DND-41 (cell line): ENCODE results near the gene ANKK1.

Experiments
- ATAC-seq: fragments of 200-7000 bp; cut with Tn5 transposase; 3 replicates; pipeline ENCODE4 v1.9.1; 2021; ENCODE audit warnings: low read depth; ENCODE audit not compliant: insufficient read depth
- DNase-seq: peaks from one replicate; pipeline ENCODE4 v3.0.0-alpha.2; 2020
- H2AFZ ChIP-seq: 2 replicates; pipeline ENCODE4 v1.6.0; 2012; ENCODE audit warnings: low read depth, low read length
- H3K27ac ChIP-seq: 2 replicates; pipeline ENCODE4 v1.5.1; 2012; ENCODE audit warnings: low read length, inconsistent platforms
- H3K27me3 ChIP-seq: fragments of 200-600 bp; sonication (generic); 2 replicates; pipeline ENCODE4 v1.6.0; 2012; ENCODE audit warnings: low read length, mild to moderate bottlenecking, inconsistent platforms; ENCODE audit not compliant: insufficient read depth, poor library complexity
- H3K36me3 ChIP-seq: 2 replicates; pipeline ENCODE4 v1.5.1; 2012; ENCODE audit warnings: low read length, inconsistent platforms; ENCODE audit not compliant: insufficient read depth
- H3K4me1 ChIP-seq: 2 replicates; pipeline ENCODE4 v1.5.1; 2012; ENCODE audit warnings: mild to moderate bottlenecking, low read length; ENCODE audit not compliant: insufficient read depth
- H3K4me2 ChIP-seq: 2 replicates; pipeline ENCODE4 v1.6.0; 2012; ENCODE audit warnings: mild to moderate bottlenecking, moderate library complexity, low read length, inconsistent platforms; ENCODE audit not compliant: insufficient read depth
- H3K4me3 ChIP-seq, 2 experiments: fragments of 200-600 bp in 1 of 2; shearing (Covaris generic) in 1 of 2; 2 replicates each; pipeline ENCODE4 v1.5.1; 2012 to 2016; ENCODE audit warnings: inconsistent platforms in 2 of 2, low read length in 2 of 2, mild to moderate bottlenecking in 2 of 2, low read depth in 1 of 2, moderate library complexity in 1 of 2
- H3K79me2 ChIP-seq: 2 replicates; pipeline ENCODE4 v1.6.0; 2012; ENCODE audit warnings: low read length, inconsistent platforms; ENCODE audit not compliant: insufficient read depth
- H3K9ac ChIP-seq: 2 replicates; pipeline ENCODE4 v1.6.0; 2012; ENCODE audit warnings: low read depth, mild to moderate bottlenecking, inconsistent platforms, low read length, moderate library complexity
- H3K9me3 ChIP-seq: 2 replicates; pipeline ENCODE4 v1.5.1; 2012; ENCODE audit warnings: low read length, moderate library complexity, mild to moderate bottlenecking, inconsistent platforms; ENCODE audit not compliant: insufficient read depth, severe bottlenecking
- H4K20me1 ChIP-seq: 2 replicates; pipeline ENCODE4 v1.6.0; 2012; ENCODE audit warnings: low read length; ENCODE audit not compliant: insufficient read depth
- CTCF ChIP-seq: IDR thresholded peaks from 2 replicates; pipeline ENCODE4 v1.5.1; 2012; ENCODE audit warnings: borderline replicate concordance, low read length, moderate library complexity, mild to moderate bottlenecking; ENCODE audit not compliant: poor library complexity, severe bottlenecking; ENCODE audit errors: extremely low read depth
- EZH2 ChIP-seq: IDR thresholded peaks from 3 replicates; pipeline ENCODE4 v1.6.1; 2012; ENCODE audit warnings: borderline replicate concordance, low read depth, mild to moderate bottlenecking, moderate library complexity, low read length, inconsistent platforms; ENCODE audit not compliant: severe bottlenecking

The ANKK1 gene

GRCh38 chr11:113365895-113366294 lies 21.7 kb upstream of the ANKK1 start:
- peak; percentile 58; the same call in 2 of the 3 replicates for ATAC-seq

GRCh38 chr11:113369411-113369810 lies 18.2 kb upstream of the ANKK1 start:
- Histone ChIP-seq H3K9ac (no peak overlapping the region), H2AFZ (no peak overlapping the region), H3K36me3 (no peaks in the 10 kb centered on the region), H3K4me1 (no peaks in the 10 kb centered on the region), H4K20me1 (no peaks in the 10 kb centered on the region; the same call in 1 of the 2 replicates), H3K79me2 (no peaks in the 10 kb centered on the region), H3K27ac (no peak overlapping the region), H3K4me2 (no peak overlapping the region), H3K4me3 (no peak overlapping the region), H3K27me3 (peaks cover 3% of the 10 kb centered on the region), H3K9me3 (no peaks in the 10 kb centered on the region)
- no peak for ATAC-seq
- no peak for DNase-seq
- no peak for TF ChIP-seq EZH2
- no peak for TF ChIP-seq CTCF

More at GRCh38 chr11:113365895-113366294, 21.7 kb upstream of the ANKK1 start:
- Histone ChIP-seq H3K79me2 (no peaks in the 10 kb centered on the region), H3K9ac (no peak overlapping the region), H3K36me3 (no peaks in the 10 kb centered on the region), H2AFZ (no peak overlapping the region), H4K20me1 (no peaks in the 10 kb centered on the region; the same call in 1 of the 2 replicates), H3K27me3 (peaks cover 10% of the 10 kb centered on the region), H3K27ac (no peak overlapping the region), H3K4me1 (no peaks in the 10 kb centered on the region), H3K9me3 (no peaks in the 10 kb centered on the region), H3K4me2 (no peak overlapping the region), H3K4me3 (no peak overlapping the region)
- peak; percentile 6 for DNase-seq
- no peak for TF ChIP-seq CTCF
- no peak for TF ChIP-seq EZH2

- H3K36me3 ChIP-seq: no peaks in the 10 kb centered on the region
- DNase-seq (no peak), ATAC-seq (no peak)
- H3K4me2 ChIP-seq: no peak overlapping the region
- H3K27ac ChIP-seq: no peak overlapping the region
- H3K79me2 ChIP-seq: no peaks in the 10 kb centered on the region
- no peak overlapping the region for H3K4me3 ChIP-seq
- H2AFZ ChIP-seq: no peak overlapping the region
- no peaks in the 10 kb centered on the region for H3K4me1 ChIP-seq
- no peaks in the 10 kb centered on the region for H3K9me3 ChIP-seq
- peaks cover 3% of the 10 kb centered on the region for H3K27me3 ChIP-seq
- no peak overlapping the region for H3K9ac ChIP-seq
- no peak for TF ChIP-seq CTCF
- no peak for TF ChIP-seq EZH2
- H4K20me1 ChIP-seq: no peaks in the 10 kb centered on the region; the same call in 1 of the 2 replicates
Observed at GRCh38 chr11:113370634-113371033, 16.9 kb upstream of the ANKK1 start.

- H3K36me3 ChIP-seq: no peaks in the 10 kb centered on the region
- ATAC-seq (no peak), DNase-seq (no peak)
- TF ChIP-seq CTCF (no peak), EZH2 (no peak)
- no peak overlapping the region for H3K9ac ChIP-seq
- H3K4me3 ChIP-seq: no peak overlapping the region
- no peak overlapping the region for H3K27ac ChIP-seq
- H3K4me1 ChIP-seq: no peaks in the 10 kb centered on the region
- no peak overlapping the region for H3K4me2 ChIP-seq
- H4K20me1 ChIP-seq: no peaks in the 10 kb centered on the region
- no peaks in the 10 kb centered on the region for H3K79me2 ChIP-seq
- no peak overlapping the region for H2AFZ ChIP-seq
- H3K27me3 ChIP-seq: peaks cover 3% of the 10 kb centered on the region
- no peaks in the 10 kb centered on the region for H3K9me3 ChIP-seq
Observed at GRCh38 chr11:113372309-113372708, 15.3 kb upstream of the ANKK1 start.
